Mucosa of rectum (tissue), 2 donors: ENCODE measurements around the gene ABLIM3.

Experiments
- H3K27ac ChIP-seq, 2 donors: one replicate each; pipeline ENCODE4 v1.7.0; 2013; ENCODE audit warnings: inconsistent platforms in 2 of 2, low read depth in 2 of 2, low read length in 2 of 2
- H3K27me3 ChIP-seq, 2 donors: one replicate each; pipeline ENCODE4 v1.7.0; 2013; ENCODE audit warnings: low read length in 2 of 2; ENCODE audit not compliant: control insufficient read depth in 2 of 2, insufficient read depth in 2 of 2
- H3K36me3 ChIP-seq, 2 donors: one replicate each; pipeline ENCODE4 v1.7.0; 2013; ENCODE audit warnings: low read length in 2 of 2; ENCODE audit not compliant: control insufficient read depth in 2 of 2, insufficient read depth in 2 of 2
- H3K4me1 ChIP-seq, 2 donors: one replicate each; pipeline ENCODE4 v1.7.0; 2013; ENCODE audit warnings: low read length in 2 of 2, mild to moderate bottlenecking in 1 of 2; ENCODE audit not compliant: control insufficient read depth in 2 of 2, insufficient read depth in 2 of 2
- H3K4me3 ChIP-seq, 2 donors: one replicate each; pipeline ENCODE4 v1.7.0; 2013; ENCODE audit warnings: low read length in 2 of 2
- H3K9ac ChIP-seq, 2 donors: one replicate each; pipeline ENCODE4 v1.7.0; 2013; ENCODE audit warnings: low read length in 2 of 2, low read depth in 1 of 2, mild to moderate bottlenecking in 1 of 2
- H3K9me3 ChIP-seq, 2 donors: one replicate each; pipeline ENCODE4 v1.7.0; 2013; ENCODE audit warnings: low read length in 2 of 2; ENCODE audit not compliant: control insufficient read depth in 2 of 2
- donor health status: healthy.
- donor health status: Normal muscosa, but diverticular disease.

ABLIM3 gene

GRCh38 chr5:149251546-149251945 lies 110.3 kb downstream of the ABLIM3 start:
- no peaks in the 10 kb centered on the region for H3K36me3 ChIP-seq
- H3K27ac ChIP-seq: no peak overlapping the region
- peaks cover 0 to 5% of the 10 kb centered on the region in 2 donors for H3K27me3 ChIP-seq
- H3K4me1 ChIP-seq: no peaks in the 10 kb centered on the region
- H3K4me3 ChIP-seq: no peak overlapping the region
- no peak overlapping the region for H3K9ac ChIP-seq
- no peaks in the 10 kb centered on the region for H3K9me3 ChIP-seq

- no peak overlapping the region for H3K4me3 ChIP-seq
- H3K9ac ChIP-seq: no peak overlapping the region
- peaks cover 0 to 10% of the 10 kb centered on the region in 2 donors for H3K27me3 ChIP-seq
- H3K27ac ChIP-seq: no peak overlapping the region
- H3K36me3 ChIP-seq: no peaks in the 10 kb centered on the region
- no peaks in the 10 kb centered on the region for H3K9me3 ChIP-seq
- no peaks in the 10 kb centered on the region for H3K4me1 ChIP-seq
Measured at GRCh38 chr5:149254506-149254905, 113.2 kb downstream of the ABLIM3 start.

DNA sequence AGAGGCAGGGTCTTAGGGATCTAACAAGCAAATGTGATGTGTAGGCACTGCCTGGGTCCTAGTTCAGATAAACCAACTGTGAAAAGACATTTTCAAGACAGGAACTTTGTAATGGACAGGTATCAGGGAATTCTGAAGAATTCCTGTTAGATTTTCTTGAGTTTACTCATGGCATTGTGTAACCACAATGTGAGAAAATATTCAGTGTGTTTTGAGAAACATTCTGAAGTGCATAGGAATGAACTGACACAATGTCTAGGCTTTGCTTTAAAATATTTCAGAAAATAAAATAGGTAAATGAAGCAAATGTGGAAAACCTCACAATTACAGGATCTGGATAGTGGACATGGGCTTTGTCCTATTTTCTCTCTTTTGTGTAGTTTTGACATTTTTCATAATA lies 115.2 kb downstream of the ABLIM3 start:
- no peaks in the 10 kb centered on the region for H3K36me3 ChIP-seq
- no peak overlapping the region for H3K27ac ChIP-seq
- H3K9ac ChIP-seq: no peak overlapping the region
- H3K4me3 ChIP-seq: no peak overlapping the region
- no peaks in the 10 kb centered on the region for H3K4me1 ChIP-seq
- H3K27me3 ChIP-seq: peaks cover 0 to 9% of the 10 kb centered on the region in 2 donors
- H3K9me3 ChIP-seq: no peaks in the 10 kb centered on the region

- no peak overlapping the region for H3K9ac ChIP-seq
- H3K4me1 ChIP-seq: no peaks in the 10 kb centered on the region
- no peak overlapping the region for H3K27ac ChIP-seq
Measured at GRCh38 chr5:149257131-149257530, 115.8 kb downstream of the ABLIM3 start.

DNA sequence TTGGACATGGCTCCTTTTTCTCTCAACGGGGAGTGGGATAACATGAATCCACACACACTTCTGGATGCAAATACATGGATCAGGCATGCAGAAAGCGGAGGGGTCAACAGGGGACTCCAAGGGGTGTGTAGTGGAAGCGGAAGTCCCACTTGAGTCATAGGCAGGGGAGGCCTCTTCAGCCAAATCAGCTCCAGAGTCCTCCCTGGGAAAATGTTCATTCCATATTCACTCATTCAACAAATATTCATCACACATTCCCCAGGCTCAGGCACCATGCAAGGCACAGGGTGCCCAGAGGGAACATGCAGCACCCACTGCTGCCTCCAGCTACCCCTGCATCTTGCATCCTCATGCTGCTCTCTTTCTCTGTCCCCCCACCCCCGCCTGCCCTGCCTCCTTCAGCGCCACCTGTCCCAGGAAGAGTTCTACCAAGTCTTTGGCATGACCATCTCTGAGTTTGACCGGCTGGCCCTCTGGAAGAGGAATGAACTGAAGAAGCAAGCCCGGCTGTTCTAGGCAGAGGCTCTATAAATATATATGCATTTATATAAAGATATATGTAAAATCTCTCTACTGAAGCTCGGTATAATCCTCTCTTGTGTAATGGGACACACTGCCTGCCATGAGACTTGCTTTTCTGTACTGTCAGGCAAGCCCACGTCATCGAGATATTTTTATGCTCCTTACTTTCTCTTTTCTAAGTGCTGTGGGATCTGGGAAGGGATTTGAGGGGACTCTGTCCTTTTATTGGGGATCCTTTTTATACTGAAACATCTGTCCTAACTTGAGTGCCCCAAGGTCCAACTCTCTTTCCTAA lies 116.8 kb downstream of the ABLIM3 start:
- no peaks in the 10 kb centered on the region for H3K4me1 ChIP-seq
- peaks cover 0 to 9% of the 10 kb centered on the region in 2 donors for H3K27me3 ChIP-seq
- no peak overlapping the region for H3K4me3 ChIP-seq
- H3K9me3 ChIP-seq: no peaks in the 10 kb centered on the region
- H3K9ac ChIP-seq: no peak overlapping the region
- H3K27ac ChIP-seq: no peak overlapping the region
- H3K36me3 ChIP-seq: no peaks in the 10 kb centered on the region

More at GRCh38 chr5:149257131-149257530, 115.8 kb downstream of the ABLIM3 start:
- H3K36me3 ChIP-seq: no peaks in the 10 kb centered on the region
- no peaks in the 10 kb centered on the region for H3K9me3 ChIP-seq
- no peak overlapping the region for H3K4me3 ChIP-seq
- H3K27me3 ChIP-seq: peaks cover 0 to 9% of the 10 kb centered on the region in 2 donors

DNA sequence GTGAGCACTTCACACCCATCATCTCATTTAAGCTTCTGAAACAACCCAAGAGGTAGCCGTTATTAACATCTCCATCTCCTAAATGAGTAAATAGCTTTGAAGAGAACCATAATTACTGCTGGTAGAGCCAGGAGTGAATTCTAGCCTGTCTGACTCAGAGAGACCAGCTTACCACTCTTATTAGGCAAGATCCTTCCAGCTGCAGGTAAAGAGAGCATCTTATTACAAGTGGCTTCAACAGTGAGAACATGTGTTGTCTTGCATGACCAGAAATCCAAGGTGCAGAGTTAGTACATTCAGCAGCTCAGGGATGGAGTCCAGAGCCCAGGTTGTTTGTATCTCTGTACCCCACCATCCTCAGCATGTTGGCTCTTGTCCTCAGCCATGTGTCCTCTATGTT lies 119.5 kb downstream of the ABLIM3 start:
- H3K9ac ChIP-seq: no peak overlapping the region
- H3K4me3 ChIP-seq: no peak overlapping the region
- no peaks in the 10 kb centered on the region for H3K36me3 ChIP-seq
- no peaks in the 10 kb centered on the region for H3K9me3 ChIP-seq
- no peak overlapping the region for H3K27ac ChIP-seq
- H3K27me3 ChIP-seq: peaks cover 2 to 9% of the 10 kb centered on the region in 2 donors
- no peaks in the 10 kb centered on the region for H3K4me1 ChIP-seq

GRCh38 chr5:149261246-149261645 lies 120.0 kb downstream of the ABLIM3 start:
- no peaks in the 10 kb centered on the region for H3K4me1 ChIP-seq
- H3K4me3 ChIP-seq: no peak overlapping the region

DNA sequence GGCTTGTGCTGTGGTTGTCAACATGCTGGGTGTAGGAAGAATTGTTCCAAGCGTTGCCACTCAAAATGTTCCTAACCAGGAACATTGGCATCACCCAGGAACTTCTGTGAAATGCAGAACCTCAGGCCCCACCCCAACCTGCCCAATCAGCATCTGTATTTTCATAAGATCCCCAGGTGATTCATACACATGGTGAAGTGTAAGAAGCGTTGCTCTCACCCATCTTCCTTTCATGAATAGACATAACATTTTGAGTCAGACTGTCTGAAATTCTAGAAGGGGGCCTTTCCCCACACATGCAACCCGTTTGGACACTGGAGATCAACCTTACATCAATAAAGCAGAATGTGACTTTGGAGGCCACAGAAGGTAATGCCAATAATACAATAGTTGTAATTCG lies 121.0 kb downstream of the ABLIM3 start:
- no peaks in the 10 kb centered on the region for H3K36me3 ChIP-seq
- H3K4me1 ChIP-seq: no peaks in the 10 kb centered on the region
- no peaks in the 10 kb centered on the region for H3K9me3 ChIP-seq
- peaks cover 2 to 4% of the 10 kb centered on the region in 2 donors for H3K27me3 ChIP-seq
- no peak overlapping the region for H3K27ac ChIP-seq
- no peak overlapping the region for H3K4me3 ChIP-seq
- no peak overlapping the region for H3K9ac ChIP-seq

More at GRCh38 chr5:149261246-149261645, 120.0 kb downstream of the ABLIM3 start:
- Histone ChIP-seq H3K36me3 (no peaks in the 10 kb centered on the region), H3K9me3 (no peaks in the 10 kb centered on the region), H3K27ac (no peak overlapping the region), H3K27me3 (peaks cover 2 to 9% of the 10 kb centered on the region in 2 donors), H3K9ac (no peak overlapping the region)

DNA sequence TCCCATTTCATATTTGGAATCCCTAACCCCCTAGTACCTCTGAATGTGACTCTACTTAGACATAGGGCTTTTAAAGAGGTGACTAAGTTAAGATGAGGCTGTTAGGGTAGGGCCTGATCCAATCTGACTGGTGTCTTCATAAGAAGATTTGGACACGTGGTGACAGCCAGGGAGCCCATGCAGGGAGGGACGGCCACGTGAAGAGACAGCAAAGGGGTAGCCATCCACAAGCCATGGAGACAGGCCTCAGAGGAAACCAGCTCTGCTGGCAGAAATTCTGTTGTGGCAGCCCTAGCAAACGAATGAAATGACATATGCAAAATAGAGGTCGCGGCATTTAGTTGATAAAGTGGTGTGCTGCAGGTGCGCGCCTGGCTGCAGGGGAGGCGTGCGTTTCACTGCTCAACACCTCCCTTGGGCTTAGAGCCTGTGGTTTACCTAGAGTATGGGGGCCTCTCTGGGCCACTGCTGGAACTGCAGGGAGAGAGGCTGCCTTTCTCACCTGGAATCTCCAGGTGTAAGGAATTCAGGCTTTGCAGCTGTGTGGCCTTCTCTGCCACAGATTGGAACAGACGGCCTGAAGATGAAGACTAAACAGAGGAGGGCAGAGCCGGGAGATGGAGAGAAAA lies 123.3 kb downstream of the ABLIM3 start:
- H3K9ac ChIP-seq: no peak overlapping the region
- H3K27me3 ChIP-seq: peaks cover 2 to 4% of the 10 kb centered on the region in 2 donors
- no peak overlapping the region for H3K27ac ChIP-seq

DNA sequence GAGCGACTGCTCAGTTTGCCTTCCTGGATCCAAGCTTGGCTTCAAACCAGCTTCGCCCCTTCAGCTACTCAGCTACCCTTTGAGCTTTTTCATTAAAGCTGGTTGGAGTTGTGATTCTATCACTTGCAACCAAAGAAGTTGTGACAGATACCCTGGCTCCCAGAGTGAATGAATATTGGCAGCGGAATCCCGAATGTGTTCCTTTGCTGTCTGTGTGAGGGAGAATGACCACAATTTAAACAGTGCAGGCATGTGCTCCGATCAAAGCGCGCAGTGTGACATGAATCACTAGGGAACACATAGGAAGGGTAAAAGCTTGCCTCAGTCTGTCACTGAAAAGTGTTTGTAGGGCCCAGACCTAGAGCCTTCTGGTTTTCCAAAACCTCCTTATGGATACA lies 123.8 kb downstream of the ABLIM3 start:
- peaks cover 2 to 4% of the 10 kb centered on the region in 2 donors for H3K27me3 ChIP-seq
- H3K27ac ChIP-seq: no peak overlapping the region
- no peak overlapping the region for H3K4me3 ChIP-seq
- no peak overlapping the region for H3K9ac ChIP-seq
- H3K4me1 ChIP-seq: no peaks in the 10 kb centered on the region
- no peaks in the 10 kb centered on the region for H3K36me3 ChIP-seq
- H3K9me3 ChIP-seq: peaks cover 0 to 9% of the 10 kb centered on the region in 2 donors

More for the DNA sequence above, 123.3 kb downstream of the ABLIM3 start:
- no peaks in the 10 kb centered on the region for H3K36me3 ChIP-seq
- peaks cover 0 to 9% of the 10 kb centered on the region in 2 donors for H3K9me3 ChIP-seq
- H3K4me3 ChIP-seq: no peak overlapping the region
- H3K4me1 ChIP-seq: no peaks in the 10 kb centered on the region
